GM21423 (cell line): ENCODE measurements around the gene TEX264.
"Not testable (repeated sequence)": the region's sequence is repeated elsewhere in the genome, so short reads cannot be mapped to it uniquely, and the experiment has no call there.

Experiments used
- ATAC-seq: cut with Tn5 transposase; IDR thresholded peaks from one replicate; pipeline ENCODE4 v1.9.1; 2021; ENCODE audit warnings: mild to moderate bottlenecking, moderate library complexity; ENCODE audit not compliant: unreplicated experiment

TEX264 gene, protein sequence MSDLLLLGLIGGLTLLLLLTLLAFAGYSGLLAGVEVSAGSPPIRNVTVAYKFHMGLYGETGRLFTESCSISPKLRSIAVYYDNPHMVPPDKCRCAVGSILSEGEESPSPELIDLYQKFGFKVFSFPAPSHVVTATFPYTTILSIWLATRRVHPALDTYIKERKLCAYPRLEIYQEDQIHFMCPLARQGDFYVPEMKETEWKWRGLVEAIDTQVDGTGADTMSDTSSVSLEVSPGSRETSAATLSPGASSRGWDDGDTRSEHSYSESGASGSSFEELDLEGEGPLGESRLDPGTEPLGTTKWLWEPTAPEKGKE

DNA sequence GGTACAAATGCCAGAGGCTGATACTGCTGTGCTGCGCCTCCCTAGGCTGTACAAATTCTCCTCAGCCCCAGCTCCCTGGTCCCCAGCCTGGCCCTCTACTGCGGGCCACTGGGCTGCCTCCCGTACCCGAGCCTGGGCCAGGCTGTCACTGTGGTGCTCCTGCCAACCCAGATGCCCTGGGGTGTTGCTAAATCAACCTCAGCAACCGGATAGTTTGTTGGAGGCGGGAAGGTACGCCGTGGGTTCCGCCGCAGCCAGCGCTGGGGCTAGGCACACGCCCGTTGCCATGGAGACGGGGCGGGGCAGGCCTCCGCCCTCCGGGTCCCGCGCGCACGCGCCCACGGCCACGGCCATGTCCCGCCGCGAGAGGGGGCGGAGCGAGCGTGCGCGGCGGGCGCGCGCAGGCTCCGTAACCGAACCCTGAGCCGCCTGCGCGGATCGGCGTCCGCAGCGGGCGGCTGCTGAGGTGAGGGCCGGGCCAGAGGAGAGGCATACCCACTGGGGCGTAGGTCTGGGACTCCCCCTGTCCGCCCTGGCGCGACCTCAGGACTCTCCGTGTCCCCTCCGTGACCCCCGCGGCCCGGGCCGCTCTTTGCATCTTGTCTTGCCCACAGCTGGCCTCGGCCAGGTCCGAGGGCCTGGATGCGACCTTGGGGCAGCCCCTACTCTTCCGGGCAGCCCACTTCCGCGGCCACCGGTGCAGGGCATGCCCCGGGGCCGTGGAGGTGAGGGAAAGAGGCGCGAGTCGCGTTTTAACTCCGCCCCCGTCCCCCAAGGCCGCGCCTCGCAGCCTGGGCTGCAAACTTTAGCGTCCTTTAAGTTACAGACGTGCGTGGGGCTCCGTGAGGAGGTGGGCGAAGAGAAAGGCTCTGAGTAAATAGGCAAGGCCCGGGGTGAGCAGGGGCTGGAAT is at the start of gene TEX264:
Gene TEX264, plus strand, starts transcription at position 430 of the 911 bp plus-strand sequence. CDS start 3,053 bp downstream, outside the sequence.
- peak; percentile 62 for ATAC-seq

DNA sequence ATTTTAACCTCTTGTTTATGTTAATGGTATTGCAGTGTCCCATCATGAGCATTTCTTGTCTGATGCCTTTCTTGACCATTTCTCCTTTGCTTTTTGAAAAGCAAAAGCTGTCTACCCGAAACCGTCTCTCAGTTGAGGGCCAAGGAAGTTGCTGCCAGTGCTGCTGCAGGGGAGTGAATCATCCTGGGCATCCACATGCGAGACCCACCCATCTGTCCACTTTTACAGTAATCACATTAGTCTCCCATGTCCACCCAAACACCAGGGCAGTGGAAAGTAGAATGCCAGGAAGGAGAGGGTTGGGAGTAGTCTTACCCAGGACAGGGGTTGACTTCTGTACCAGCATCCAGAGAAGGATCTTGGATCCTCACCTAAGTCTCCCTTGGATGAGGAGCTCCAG is 48.6 kb upstream of the TEX264 start:
- ATAC-seq, result no peak

DNA sequence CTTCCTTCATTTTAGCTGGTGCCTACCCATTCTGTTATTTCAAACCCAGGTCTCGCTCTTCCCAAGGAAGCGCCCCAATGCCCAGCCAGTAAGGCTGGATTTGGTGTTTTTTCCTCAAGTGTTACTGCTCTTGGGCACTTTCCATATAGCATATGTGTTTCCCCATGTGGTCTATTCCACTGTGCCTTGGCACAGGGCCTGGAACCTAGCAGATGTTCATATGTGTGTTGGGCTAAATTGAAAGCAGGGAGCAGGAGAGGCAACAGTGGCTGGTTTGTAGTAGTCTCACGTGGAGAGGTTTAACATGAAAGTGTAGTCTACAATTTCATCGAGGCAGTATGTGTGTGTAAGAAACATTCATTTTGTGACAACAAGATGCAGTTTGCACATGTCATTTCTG is 48.2 kb upstream of the TEX264 start:
- ATAC-seq, result no peak

DNA sequence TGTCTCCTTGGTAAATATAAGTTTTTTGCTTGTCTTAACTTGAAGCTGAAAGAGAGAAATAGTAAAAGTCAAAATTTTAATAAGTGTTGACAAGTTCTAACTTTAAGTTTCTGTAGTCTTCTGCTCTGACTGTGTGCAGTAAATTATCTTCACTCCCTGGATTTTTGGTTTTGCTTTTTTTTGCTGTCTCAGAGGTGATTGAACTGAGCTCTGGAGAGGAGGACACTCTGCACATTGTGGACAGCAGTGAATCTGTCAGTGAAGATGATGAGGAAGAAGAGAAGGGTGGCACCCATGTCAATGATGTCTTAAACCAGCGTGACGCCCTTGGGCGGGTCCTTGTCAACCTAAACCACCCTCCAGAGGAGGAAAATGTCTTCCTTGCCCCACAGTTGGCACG is 40.5 kb upstream of the TEX264 start:
- ATAC-seq, result no peak

DNA sequence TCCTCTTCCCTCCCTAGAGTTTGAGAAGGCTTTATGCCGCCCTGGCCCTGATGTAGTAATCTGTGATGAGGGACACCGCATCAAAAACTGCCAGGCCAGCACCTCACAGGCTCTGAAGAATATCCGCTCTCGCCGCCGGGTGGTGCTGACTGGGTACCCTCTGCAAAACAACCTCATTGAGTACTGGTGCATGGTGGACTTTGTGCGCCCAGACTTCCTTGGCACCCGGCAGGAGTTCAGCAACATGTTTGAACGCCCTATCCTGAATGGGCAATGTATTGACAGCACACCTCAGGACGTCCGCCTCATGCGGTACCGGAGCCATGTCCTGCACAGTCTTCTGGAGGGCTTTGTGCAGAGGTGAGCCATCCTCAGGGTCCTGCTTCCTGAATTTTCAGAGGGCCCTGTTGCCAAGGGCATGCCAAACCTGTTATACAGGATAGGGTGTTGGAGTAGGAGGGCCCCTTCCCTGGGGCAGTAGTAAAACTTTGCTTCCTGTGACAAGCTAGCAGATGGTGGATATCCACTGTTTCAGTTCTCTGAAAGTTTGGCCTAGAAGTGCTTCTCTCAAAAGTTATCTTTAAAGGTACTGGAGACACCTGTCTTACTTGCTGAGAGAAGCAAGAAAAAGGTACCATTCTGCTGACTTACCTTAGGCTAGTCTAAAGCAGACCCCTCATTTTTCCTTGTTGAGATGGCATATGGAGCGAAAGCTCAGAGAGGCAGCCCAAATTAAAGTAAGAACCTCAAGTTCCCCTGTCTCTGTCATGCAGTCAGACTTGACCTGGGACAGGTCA is 33.7 kb upstream of the TEX264 start:
- no peak for ATAC-seq

DNA sequence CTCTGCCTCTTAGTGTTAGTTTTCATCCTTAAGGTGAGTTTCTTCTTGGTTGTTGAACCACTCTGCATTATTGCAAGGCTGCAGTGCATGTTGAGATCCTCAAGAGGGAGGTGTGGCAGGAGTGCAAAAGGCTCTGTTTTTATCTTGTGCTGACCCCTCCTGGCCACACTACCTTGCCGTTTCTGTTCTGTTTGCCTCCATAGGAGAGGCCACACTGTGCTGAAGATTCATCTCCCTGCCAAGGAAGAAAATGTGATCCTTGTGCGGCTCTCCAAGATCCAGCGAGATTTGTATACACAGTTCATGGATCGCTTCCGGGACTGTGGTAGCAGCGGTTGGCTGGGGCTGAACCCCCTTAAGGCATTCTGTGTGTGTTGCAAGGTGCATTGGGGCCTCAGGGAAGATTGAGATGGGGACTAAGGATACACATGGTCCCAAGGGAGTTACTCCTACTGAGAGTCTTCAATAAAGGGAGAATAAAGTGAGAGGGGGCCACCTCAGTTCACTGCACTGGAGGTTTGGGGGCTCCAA is 33.0 kb upstream of the TEX264 start:
- ATAC-seq, result peak; percentile 69

DNA sequence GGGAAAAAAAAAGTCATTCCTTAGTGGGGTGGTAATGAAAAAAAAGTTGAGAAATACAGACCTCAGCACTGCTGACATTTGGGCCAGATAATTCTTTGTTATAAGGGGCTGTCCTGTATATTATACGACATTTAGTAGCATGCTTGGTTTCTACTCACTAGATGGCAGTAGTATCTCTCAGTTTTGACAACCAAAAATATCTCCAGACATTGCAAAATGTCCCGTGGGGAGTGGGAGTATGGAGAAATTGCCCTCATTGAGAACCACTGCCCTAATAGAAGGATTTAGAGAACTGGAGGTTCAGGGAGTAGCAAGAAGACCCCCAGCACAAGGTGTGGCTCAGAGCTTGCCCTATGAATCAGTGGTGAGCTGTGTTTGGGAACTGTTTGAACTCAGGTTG is 28.6 kb upstream of the TEX264 start:
- ATAC-seq, result no peak

DNA sequence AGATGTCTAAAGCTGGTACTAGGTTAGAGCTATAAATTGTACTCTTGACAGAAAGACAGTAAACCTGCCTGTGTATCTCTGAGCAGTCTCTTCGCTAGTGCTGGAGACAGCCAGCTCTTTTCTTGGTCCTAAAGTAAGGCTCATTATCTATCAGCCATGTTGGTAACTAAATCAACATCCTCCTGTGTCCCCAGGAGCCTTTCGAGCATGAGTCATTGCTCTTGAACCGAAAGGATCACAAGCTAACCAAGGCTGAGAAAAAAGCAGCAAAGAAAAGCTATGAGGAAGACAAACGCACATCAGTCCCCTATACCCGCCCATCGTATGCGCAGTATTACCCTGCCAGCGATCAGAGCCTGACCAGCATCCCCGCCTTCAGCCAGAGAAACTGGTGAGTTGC is 25.0 kb upstream of the TEX264 start:
- ATAC-seq, result no peak

DNA sequence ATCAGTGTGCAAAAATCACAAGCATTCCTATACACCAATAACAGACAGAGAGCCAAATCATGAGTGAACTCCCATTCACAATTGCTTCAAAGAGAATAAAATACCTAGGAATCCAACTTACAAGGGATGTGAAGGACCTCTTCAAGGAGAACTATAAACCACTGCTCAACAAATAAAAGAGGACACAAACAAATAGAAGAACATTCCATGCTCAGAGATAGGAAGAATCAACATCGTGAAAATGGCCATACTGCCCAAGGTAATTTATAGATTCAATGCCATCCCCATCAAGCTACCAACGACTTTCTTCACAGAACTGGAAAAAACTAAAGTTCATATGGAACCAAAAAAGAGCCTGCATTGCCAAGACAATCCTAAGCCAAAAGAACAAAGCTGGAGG is 18.9 kb upstream of the TEX264 start:
- ATAC-seq, result not testable (repeated sequence)

DNA sequence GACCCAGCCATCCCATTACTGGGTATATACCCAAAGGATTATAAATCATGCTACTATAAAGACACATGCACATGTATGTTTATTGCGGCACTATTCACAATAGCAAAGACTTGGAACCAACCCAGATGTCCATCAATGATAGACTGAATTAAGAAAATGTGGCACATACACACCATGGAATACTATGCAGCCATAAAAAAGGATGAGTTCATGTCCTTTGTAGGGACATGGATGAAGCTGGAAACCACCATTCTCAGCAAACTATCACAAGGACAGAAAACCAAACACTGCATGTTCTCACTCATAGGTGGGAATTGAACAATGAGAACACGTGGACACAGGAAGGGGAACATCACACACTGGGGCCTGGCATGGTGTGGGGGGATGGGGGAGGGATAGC is 17.6 kb upstream of the TEX264 start:
- ATAC-seq, result not testable (repeated sequence)

DNA sequence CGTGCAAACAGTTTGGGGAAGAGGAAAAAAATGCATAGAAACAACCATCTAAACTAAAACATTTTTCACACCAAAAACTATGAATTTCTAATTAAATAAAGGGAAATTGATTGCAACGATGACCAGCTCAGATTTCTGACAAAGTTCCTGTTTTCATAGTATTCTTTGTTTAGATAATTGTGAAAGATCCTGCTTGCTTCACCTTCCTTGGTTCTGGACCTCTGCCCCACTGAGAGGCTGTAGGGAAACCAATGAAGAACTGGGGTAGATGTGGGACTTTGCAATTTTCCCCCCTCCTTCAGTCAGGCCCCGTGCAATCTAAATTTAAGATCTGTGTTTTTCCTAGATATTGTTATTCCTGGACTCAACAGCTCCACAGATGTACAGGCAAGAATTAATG is 13.8 kb upstream of the TEX264 start:
- ATAC-seq, result no peak

DNA sequence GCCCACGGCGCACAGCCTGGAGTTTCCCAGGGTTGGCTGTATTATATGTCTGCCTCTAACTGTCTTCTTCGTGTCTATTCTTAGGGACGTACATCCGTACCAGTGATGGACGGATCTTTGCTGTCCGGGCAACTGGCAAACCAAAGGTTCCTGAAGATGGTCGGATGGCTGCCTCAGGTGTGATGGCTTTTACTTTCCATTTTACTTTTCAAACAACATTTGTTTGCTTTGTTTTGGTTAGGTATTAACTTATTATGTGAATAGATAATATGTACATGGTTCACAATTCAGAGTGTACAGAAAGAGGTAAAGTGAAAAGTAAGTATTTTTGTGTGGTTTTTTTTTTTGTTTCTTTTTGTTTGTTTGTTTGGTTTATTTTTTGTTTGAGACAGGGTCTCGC is 11.1 kb upstream of the TEX264 start:
- no peak for ATAC-seq

DNA sequence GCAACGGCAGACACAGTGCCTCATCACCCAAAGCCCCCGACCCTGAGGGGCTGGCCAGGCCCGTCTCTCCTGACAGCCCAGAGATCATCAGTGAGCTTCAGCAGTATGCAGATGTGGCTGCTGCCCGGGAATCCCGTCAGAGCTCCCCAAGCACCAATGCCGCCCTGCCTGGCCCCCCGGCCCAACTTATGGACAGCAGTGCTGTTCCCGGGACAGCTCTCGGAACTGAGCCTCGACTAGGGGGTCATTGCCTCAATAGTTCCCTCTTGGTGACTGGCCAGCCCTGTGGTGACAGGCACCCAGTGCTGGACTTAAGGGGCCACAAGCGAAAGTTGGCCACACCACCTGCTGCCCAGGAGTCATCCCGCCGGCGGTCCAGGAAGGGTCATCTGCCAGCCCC is 8.6 kb upstream of the TEX264 start:
- no peak for ATAC-seq

DNA sequence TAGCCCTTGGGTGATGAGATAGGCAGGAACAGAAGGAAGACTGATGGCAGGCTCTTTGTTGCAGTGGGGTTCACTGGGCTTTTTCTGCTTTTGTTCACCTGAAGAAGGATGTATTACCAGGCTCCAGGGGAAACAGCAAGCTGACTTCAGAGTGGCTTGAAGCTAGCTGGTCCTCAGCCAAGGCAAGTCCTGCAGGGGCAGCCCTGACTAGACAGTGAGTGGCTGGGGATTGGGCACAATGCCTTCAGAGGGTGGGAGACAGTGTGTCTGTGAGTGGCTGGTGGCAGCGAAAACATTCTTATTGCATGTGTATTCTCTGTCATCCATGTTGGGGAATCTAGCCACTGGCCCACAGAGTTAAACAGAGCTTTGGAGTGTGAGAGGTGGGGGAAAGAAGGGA is 2.3 kb upstream of the TEX264 start:
- no peak for ATAC-seq

DNA sequence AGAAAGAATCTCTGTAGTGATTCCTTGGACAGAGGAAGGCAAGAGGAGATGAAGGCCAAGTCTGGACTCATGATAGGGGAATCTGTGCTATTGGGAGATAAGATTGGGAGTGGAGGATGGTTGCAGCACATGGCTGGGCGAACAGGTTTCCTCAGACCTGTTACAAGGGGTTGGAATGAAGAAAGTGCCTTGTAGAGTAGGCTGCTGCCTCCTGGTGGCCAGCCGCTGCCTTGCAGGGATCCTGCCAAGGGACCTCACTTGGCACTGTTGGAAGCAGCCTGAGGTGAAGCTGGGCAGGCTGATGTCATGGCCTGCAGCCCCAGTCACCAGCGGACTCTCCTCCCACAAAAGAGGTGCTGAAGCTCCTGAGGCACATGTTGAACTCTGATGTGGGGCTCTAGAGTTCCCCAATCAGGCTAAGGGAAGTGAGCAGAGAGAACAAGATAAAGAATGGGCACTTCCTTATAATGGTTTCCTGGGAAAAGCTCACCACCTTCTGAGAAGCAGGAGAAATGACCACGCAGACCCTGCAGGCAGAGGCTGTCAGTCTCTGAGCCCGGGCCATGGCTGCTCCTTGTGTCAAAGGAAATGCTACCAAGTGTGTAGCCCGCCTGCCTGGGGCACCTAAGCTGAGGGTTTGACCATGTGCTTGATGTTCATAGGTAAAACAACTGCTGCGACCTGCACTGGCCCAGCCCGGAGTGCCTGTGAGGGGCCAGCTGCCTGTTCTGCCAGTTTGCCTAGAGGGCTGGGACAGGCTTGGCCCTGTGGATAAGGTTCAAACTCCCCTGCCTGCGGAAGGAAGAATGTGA is 1.6 kb upstream of the TEX264 start:
- ATAC-seq, result no peak

DNA sequence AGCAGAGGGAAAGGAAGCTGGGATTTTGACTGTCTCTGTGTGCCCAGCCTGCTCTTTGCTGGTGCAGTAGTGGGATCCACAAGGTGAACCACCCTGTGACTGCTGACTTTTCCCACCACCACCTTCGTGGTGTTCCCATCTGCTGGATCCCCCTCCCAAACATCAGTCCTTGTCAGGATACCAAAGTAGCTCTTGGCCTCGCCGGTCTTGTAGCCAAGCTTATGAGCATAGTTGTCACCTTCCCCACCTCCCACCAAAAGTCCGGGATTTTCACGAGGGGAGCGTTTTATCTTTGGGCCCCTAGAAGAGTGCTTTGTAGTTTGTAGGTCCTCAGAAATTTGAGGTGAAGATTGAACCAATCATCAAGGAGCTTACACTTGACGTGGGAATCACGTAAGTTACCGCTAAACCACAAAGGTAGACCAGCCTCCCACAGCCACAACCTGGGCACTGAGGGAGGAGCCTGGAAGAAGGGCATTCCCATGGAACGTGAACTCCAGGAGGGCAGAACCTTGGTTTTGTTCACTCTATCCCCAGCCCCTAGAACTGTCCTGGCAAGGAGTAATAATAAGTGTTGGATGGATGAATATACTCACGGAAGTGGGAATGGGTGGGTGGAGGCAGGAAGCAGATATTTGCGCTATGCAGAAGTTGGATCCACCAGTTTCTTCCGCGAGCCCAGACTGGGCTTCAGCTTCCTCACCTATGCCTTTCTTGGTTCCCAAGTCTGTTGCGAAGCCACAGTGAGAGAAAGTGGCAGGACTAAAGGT is 814 bp upstream of the TEX264 start:
- ATAC-seq, result no peak

DNA sequence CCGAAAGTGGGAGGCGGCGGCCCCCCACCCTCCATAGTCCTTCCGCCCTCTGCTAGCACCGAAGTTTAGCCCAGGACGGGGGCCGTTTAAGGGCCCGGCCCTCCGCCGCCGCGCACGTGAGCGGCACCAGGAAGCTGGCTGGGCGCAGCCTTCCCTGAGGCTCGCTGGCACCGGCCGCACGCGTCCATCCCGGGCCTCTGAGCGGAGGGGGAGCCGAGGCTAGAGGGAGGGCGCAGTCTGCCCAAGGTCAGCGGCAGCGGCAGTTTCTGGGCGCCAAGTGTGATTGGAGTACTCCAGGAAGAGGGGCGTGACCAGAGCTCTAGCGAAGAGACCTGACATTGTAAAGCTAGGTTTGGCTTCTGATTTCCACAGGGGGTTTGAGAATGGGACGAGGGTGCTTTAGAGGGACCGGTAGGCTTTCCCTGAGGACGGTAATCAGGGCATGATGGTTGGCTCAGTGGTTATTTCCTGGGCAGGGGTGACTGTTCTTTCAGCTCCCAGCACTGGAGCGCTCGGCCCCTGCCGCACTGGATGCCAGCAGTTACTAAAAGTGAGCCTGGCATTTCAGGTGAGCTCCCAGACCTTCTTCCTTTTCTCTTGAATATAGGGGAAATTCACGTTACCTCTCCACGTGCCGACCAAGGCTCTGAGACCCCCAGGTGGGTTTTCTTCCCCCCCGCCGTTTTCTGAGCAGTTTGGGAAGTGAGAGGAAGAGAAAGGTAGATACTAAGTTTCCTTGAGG is 853 bp downstream of the TEX264 start:
- ATAC-seq, result peak; percentile 43

DNA sequence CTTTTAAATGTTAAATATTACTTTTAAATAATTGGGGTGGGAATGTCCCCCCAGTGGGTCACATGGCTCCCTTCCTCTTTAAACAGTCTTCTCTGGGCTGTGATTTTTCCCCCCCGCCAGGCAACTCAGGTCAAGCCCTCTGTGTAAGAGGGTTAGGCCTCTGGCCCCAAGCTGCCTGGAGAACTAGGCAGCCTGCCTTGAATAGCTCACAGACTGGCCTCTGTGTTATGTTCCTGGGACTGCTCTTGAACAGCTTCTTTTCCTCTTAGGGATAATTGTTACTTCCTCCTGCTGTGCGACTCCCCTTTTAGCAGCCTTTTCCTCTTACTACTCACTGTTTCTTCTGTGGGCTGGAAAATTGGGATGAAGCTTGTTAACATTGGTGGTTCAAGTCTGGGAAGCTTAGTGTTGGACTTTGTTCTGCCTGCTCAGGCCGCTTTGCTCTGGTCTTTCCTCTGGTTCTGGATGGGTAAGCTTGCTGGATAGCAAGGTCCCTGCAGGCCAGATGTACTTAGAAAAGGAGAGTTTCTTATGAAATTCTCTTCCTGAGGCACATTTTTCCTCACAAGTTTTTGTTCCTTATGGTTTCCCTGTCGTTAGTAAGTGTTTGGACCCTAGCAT is 2.2 kb downstream of the TEX264 start:
- ATAC-seq, result no peak
